K562 (cell line): Measurements from ENCODE around the gene STK24. TPM values are rescaled to one million over a fixed set of nuclear protein-coding genes. Genes with fewer than 3 reads are reported as not detected.

Source experiments
- ATAC-seq: fragments of 200-7000 bp; cut with Tn5 transposase; 3 replicates; pipeline ENCODE4 v1.9.1; 2020; ENCODE audit warnings: moderate library complexity
- BruUV-seq: library from RNA; stranded (reverse); fragments of 400-500 nt; replicated peaks from 2 replicates; lab custom pipeline; 2021; lab: Mats Ljungman, UMichigan
- CTCF ChIA-PET: fragments of 300-600 bp; formaldehyde crosslinking; extraction: SDS; loops from one replicate; lab custom pipeline; 2021; ENCODE audit warnings: low intra/inter-chr PET ratio; lab: Yijun Ruan, JAX
- POLR2A ChIA-PET: fragments of 300-600, 350-650 bp; sonication (Branson Sonifier 250); formaldehyde crosslinking; extraction: SDS; loops from one replicate; lab custom pipeline; 2021; ENCODE audit warnings: antibody characterized with exemption, inconsistent platforms; lab: Yijun Ruan, JAX
- DNase-seq, 4 experiments: peaks; one replicate each; pipeline versions ENCODE4 v3.0.0 to v3.0.0-alpha.2; 2011 to 2018; ENCODE audit warnings: low spot score in 3 of 4, mixed read lengths in 3 of 4; ENCODE audit errors: extremely low read depth in 1 of 4
- FAIRE-seq: peaks from 2 replicates; lab custom pipeline; 2011; peaks lifted over from hg19 to GRCh38; lab: Jason Lieb, UNC
- H2AFZ ChIP-seq: 2 replicates; pipeline ENCODE4 v1.6.0; 2011; ENCODE audit warnings: low read depth, low read length, control low read depth, inconsistent platforms
- H3K27ac ChIP-seq: fragments of 200-600 bp; 3 replicates; pipeline ENCODE4 v1.8.0; 2011; ENCODE audit warnings: low read depth, mild to moderate bottlenecking, control low read depth, inconsistent platforms, low read length, moderate library complexity, mixed read lengths; ENCODE audit errors: extremely low read depth
- H3K27me3 ChIP-seq, 2 experiments: fragments of 300-600 bp in 1 of 2; 2 replicates in 1 of 2; 3 replicates in 1 of 2; pipeline versions ENCODE4 v1.6.0 to v1.8.0; 2011; ENCODE audit warnings: inconsistent platforms in 2 of 2, low read length in 2 of 2, mild to moderate bottlenecking in 1 of 2, mixed read lengths in 1 of 2, moderate library complexity in 1 of 2; ENCODE audit not compliant: control insufficient read depth in 2 of 2, insufficient read depth in 2 of 2
- H3K36me3 ChIP-seq: fragments of 300-600 bp; 3 replicates; pipeline ENCODE4 v1.8.0; 2011; ENCODE audit warnings: mild to moderate bottlenecking, low read length, inconsistent platforms; ENCODE audit not compliant: control insufficient read depth, insufficient read depth
- H3K4me1 ChIP-seq, 2 experiments: fragments of 200-600 bp in 1 of 2; replicated peaks in 1 of 2; 2 replicates in 1 of 2; 3 replicates in 1 of 2; pipeline versions ENCODE4 v1.5.1 to v1.8.0; 2011; ENCODE audit warnings: inconsistent platforms in 2 of 2, low read length in 2 of 2, mild to moderate bottlenecking in 1 of 2, mixed read lengths in 1 of 2, moderate library complexity in 1 of 2; ENCODE audit not compliant: control insufficient read depth in 2 of 2, insufficient read depth in 2 of 2
- H3K4me2 ChIP-seq: 2 replicates; pipeline ENCODE4 v1.6.1; 2011; ENCODE audit warnings: low read length, control low read depth, inconsistent platforms, mixed read lengths; ENCODE audit not compliant: insufficient read depth
- H3K4me3 ChIP-seq: fragments of 200-600 bp; sonication (generic), shearing (Covaris generic); 2 replicates; pipeline ENCODE4 v1.5.1; 2016; ENCODE audit warnings: control low read depth, inconsistent platforms
- H3K79me2 ChIP-seq: fragments of 200-600 bp; 3 replicates; pipeline ENCODE4 v1.8.0; 2011; ENCODE audit warnings: low read length, inconsistent platforms; ENCODE audit not compliant: control insufficient read depth, insufficient read depth
- H3K9ac ChIP-seq, 2 experiments: 2 replicates each; pipeline versions ENCODE4 v1.6.0 to v1.6.1; 2011; ENCODE audit warnings: low read depth in 2 of 2, low read length in 2 of 2, control low read depth in 1 of 2, inconsistent platforms in 1 of 2, mild to moderate bottlenecking in 1 of 2, mixed read lengths in 1 of 2; ENCODE audit not compliant: insufficient read depth in 1 of 2
- H3K9me1 ChIP-seq: one replicate; pipeline ENCODE4 v1.6.0; 2011; ENCODE audit warnings: inconsistent platforms, mild to moderate bottlenecking, low read length, moderate library complexity; ENCODE audit not compliant: control insufficient read depth, insufficient read depth
- H3K9me3 ChIP-seq: replicated peaks from 2 replicates; pipeline ENCODE4 v1.5.1; 2011; ENCODE audit warnings: low read depth, low read length, inconsistent platforms; ENCODE audit not compliant: control insufficient read depth, insufficient read depth
- H4K20me1 ChIP-seq: replicated peaks from 2 replicates; pipeline ENCODE4 v1.6.1; 2011; ENCODE audit warnings: low read length, inconsistent platforms, mixed read lengths; ENCODE audit not compliant: control insufficient read depth, insufficient read depth
- KDM4B ChIP-seq, 2 experiments: fragments of 450-650 bp in 1 of 2; sonication (generic) in 1 of 2; IDR thresholded peaks; 2 replicates each; pipeline ENCODE4 v1.6.1; 2016 to 2017; ENCODE audit warnings: borderline replicate concordance in 2 of 2, antibody characterized with exemption in 1 of 2, low read depth in 1 of 2, mild to moderate bottlenecking in 1 of 2
- NFYB ChIP-seq: IDR thresholded peaks from 2 replicates; pipeline ENCODE4 v1.6.1; 2011; ENCODE audit warnings: mild to moderate bottlenecking, moderate library complexity; ENCODE audit not compliant: insufficient read length; ENCODE audit errors: extremely low read depth
- RCOR1 ChIP-seq, 2 experiments: IDR thresholded peaks; 2 replicates each; pipeline ENCODE4 v1.6.1; 2012; ENCODE audit warnings: low read depth in 2 of 2, low read length in 2 of 2, borderline replicate concordance in 1 of 2, improper control_type of control experiment in 1 of 2
- RFX7 ChIP-seq: fragments of 250-450 bp; sonication (Bioruptor Pico); IDR thresholded peaks from 2 replicates; pipeline ENCODE4 v1.5.1; 2021; ENCODE audit warnings: mild to moderate bottlenecking
- SOX6 ChIP-seq: fragments of 450-650 bp; IDR thresholded peaks from 2 replicates; pipeline ENCODE4 v1.6.1; 2014; ENCODE audit warnings: mild to moderate bottlenecking
- SRF ChIP-seq, 2 experiments: fragments of 250-450, 450-650 bp in 1 of 2; sonication (Bioruptor Pico) in 1 of 2; sonication (generic) in 1 of 2; formaldehyde crosslinking; IDR thresholded peaks; 2 replicates each; pipeline versions ENCODE4 v1.5.0 to v1.5.1; 2020 to 2022; ENCODE audit warnings: mild to moderate bottlenecking in 1 of 2, missing genetic modification reagents in 1 of 2
- SRSF3 ChIP-seq: fragments of 200-400 bp; formaldehyde crosslinking; IDR thresholded peaks from 2 replicates; pipeline ENCODE4 v1.6.1; 2016; ENCODE audit warnings: mild to moderate bottlenecking, low read length, moderate library complexity; ENCODE audit not compliant: insufficient read depth
- ZNF184 ChIP-seq: sonication (generic); formaldehyde crosslinking; IDR thresholded peaks from 2 replicates; pipeline ENCODE4 v1.5.0; 2020; ENCODE audit warnings: missing genetic modification reagents
- WGBS: fragments of 100-300 bp; shearing (Covaris generic); methylation state at CpG from one replicate; pipeline ENCODE4 v1.1.6; 2016; ENCODE audit warnings: low coverage, mixed read lengths; ENCODE audit not compliant: insufficient coverage; ENCODE audit errors: missing lambda C conversion rate; 5-methylcytosine and 5-hydroxymethylcytosine counted together
- in situ Hi-C: fragments of 300-500 bp; cut with MboI; formaldehyde crosslinking; loops from 4 replicates; pipeline ENCODE4 v1.15.0; 2018; ENCODE audit warnings: inconsistent platforms, mixed read lengths
- intact Hi-C: fragments of 100-400 bp; cut with micrococcal nuclease; formaldehyde crosslinking; loops from 2 replicates; pipeline ENCODE4 v1.14.2; 2022
- polyA plus RNA-seq, 8 experiments: library from polyadenylated mRNA; depleted of rRNA in 4 of 8; stranded (reverse) in 5 of 8; unstranded in 3 of 8; fragments of >200 nt; fragmentation: Nextera tagmentation in 2 of 8; fragmentation: Illumina TruSeq in 1 of 8; extraction: Ambion mirVana in 2 of 8; extraction: Trizol in 1 of 8; gene quantifications; 2 replicates each; pipeline versions ENCODE4 v1.2.1 to v1.2.3, GENCODE V29; 2011 to 2014; ENCODE audit warnings: inconsistent platforms in 1 of 8, missing spikeins in 1 of 8
- total RNA-seq, 7 experiments: library from RNA; depleted of rRNA in 6 of 7; stranded (reverse); fragments of >200 nt in 6 of 7; fragmentation: Illumina TruSeq in 2 of 7; extraction: Trizol in 2 of 7; gene quantifications; 2 replicates each; pipeline versions ENCODE4 v1.2.1 to v1.2.3, GENCODE V29; 2011 to 2021; ENCODE audit warnings: low replicate concordance in 1 of 7
- TF ChIP-seq, protein P1 (sequence below): sonication (generic); formaldehyde crosslinking; IDR thresholded peaks from 2 replicates; pipeline ENCODE4 v1.8.0; 2022; ENCODE audit warnings: mild to moderate bottlenecking, missing genetic modification reagents
- TF ChIP-seq, protein P2 (sequence below): fragments of 450-650 bp; conservative IDR thresholded peaks from 2 replicates; pipeline ENCODE4 v1.6.1; 2016; ENCODE audit warnings: missing genetic modification characterization, low read depth, mild to moderate bottlenecking, control low read depth, missing compliant biosample characterization
- TF ChIP-seq, protein P3 (sequence below): fragments of 250-450 bp; sonication (Bioruptor Pico); IDR thresholded peaks from 2 replicates; pipeline ENCODE4 v1.5.0; 2021
- TF ChIP-seq, protein P4 (sequence below): fragments of 250-450 bp; sonication (Bioruptor Pico); IDR thresholded peaks from 2 replicates; pipeline ENCODE4 v1.4.0; 2020

The STK24 gene
- total and polyA plus RNA-seq, 9 of the 15 experiments (the other 6 are each of a cell fraction or from before 2014, with no cell fraction given) = 3.8 to 78.4 (median 28.2) TPM

DNA sequence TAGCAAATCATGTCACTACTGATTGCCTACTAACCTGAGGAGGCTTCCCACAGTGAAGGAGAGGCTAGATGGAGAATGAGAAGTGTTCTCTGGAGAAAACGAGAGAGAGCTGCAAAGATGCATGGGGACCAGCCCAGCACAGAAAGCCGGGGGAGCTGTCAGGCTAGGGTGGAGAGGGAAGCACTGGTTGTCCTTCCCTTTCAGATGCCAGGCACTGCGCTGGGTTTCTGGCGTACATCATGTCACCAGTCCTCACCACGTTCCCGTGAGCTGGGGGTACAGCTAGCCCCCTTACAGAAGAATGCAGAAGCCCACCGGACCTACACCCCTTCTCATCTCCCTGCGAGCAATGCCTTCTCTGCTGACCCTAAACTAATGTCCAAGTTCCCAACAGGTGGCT lies 86.0 kb downstream of the STK24 start:
- Histone ChIP-seq H3K9me1 (peaks cover 8% of the 10 kb centered on the region), H4K20me1 (peaks cover 9% of the 10 kb centered on the region; the same call in 1 of the 2 replicates), H3K4me2 (no peak overlapping the region), H3K9ac (peak overlapping the region in 1 of 2 experiments; percentile 26; a peak in 1 of 4 replicates), H3K27ac (no peak overlapping the region), H2AFZ (no peak overlapping the region), H3K27me3 (no peaks in the 10 kb centered on the region), H3K9me3 (no peaks in the 10 kb centered on the region), H3K4me1 (peaks cover 3 to 10% of the 10 kb centered on the region in 2 experiments; a peak in 2 of 5 replicates), H3K79me2 (peaks cover 66% of the 10 kb centered on the region), H3K4me3 (no peak overlapping the region), H3K36me3 (no peaks in the 10 kb centered on the region)
- no TSS peak for BruUV-seq
- intact Hi-C loops = no loop called here
- 86% methylated on average over 8 of the region's 8 CpGs for WGBS
- POLR2A ChIA-PET = no interaction called here
- ATAC-seq (no peak), DNase-seq (no peak), FAIRE-seq (no peak)
- in situ Hi-C loops = no loop called here
- CTCF ChIA-PET = no interaction called here
- TF ChIP-seq RFX7 (no peak), SRSF3 (no peak), SRF (CRISPR knock-in tag; IDR thresholded peaks at IDR 0.05) (no peak), KDM4B (IDR thresholded peaks at IDR 0.05; ENCODE audit: borderline replicate concordance in 2 of 2, low read depth in 1 of 2) (no peak), RCOR1 (IDR thresholded peaks at IDR 0.05; ENCODE audit: borderline replicate concordance in 1 of 2, low read depth in 2 of 2, low read length in 2 of 2) (no peak), NFYB (no peak), ZNF184 (CRISPR knock-in tag) (no peak), SOX6 (no peak)
- TF ChIP-seq, protein P1, sequence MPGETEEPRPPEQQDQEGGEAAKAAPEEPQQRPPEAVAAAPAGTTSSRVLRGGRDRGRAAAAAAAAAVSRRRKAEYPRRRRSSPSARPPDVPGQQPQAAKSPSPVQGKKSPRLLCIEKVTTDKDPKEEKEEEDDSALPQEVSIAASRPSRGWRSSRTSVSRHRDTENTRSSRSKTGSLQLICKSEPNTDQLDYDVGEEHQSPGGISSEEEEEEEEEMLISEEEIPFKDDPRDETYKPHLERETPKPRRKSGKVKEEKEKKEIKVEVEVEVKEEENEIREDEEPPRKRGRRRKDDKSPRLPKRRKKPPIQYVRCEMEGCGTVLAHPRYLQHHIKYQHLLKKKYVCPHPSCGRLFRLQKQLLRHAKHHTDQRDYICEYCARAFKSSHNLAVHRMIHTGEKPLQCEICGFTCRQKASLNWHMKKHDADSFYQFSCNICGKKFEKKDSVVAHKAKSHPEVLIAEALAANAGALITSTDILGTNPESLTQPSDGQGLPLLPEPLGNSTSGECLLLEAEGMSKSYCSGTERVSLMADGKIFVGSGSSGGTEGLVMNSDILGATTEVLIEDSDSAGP = no peak
- TF ChIP-seq, protein P2, sequence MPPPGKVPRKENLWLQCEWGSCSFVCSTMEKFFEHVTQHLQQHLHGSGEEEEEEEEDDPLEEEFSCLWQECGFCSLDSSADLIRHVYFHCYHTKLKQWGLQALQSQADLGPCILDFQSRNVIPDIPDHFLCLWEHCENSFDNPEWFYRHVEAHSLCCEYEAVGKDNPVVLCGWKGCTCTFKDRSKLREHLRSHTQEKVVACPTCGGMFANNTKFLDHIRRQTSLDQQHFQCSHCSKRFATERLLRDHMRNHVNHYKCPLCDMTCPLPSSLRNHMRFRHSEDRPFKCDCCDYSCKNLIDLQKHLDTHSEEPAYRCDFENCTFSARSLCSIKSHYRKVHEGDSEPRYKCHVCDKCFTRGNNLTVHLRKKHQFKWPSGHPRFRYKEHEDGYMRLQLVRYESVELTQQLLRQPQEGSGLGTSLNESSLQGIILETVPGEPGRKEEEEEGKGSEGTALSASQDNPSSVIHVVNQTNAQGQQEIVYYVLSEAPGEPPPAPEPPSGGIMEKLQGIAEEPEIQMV (tag) = no peak
- TF ChIP-seq, protein P3, sequence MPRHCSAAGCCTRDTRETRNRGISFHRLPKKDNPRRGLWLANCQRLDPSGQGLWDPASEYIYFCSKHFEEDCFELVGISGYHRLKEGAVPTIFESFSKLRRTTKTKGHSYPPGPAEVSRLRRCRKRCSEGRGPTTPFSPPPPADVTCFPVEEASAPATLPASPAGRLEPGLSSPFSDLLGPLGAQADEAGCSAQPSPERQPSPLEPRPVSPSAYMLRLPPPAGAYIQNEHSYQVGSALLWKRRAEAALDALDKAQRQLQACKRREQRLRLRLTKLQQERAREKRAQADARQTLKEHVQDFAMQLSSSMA (CRISPR knock-in tag) = no peak
- TF ChIP-seq, protein P4, sequence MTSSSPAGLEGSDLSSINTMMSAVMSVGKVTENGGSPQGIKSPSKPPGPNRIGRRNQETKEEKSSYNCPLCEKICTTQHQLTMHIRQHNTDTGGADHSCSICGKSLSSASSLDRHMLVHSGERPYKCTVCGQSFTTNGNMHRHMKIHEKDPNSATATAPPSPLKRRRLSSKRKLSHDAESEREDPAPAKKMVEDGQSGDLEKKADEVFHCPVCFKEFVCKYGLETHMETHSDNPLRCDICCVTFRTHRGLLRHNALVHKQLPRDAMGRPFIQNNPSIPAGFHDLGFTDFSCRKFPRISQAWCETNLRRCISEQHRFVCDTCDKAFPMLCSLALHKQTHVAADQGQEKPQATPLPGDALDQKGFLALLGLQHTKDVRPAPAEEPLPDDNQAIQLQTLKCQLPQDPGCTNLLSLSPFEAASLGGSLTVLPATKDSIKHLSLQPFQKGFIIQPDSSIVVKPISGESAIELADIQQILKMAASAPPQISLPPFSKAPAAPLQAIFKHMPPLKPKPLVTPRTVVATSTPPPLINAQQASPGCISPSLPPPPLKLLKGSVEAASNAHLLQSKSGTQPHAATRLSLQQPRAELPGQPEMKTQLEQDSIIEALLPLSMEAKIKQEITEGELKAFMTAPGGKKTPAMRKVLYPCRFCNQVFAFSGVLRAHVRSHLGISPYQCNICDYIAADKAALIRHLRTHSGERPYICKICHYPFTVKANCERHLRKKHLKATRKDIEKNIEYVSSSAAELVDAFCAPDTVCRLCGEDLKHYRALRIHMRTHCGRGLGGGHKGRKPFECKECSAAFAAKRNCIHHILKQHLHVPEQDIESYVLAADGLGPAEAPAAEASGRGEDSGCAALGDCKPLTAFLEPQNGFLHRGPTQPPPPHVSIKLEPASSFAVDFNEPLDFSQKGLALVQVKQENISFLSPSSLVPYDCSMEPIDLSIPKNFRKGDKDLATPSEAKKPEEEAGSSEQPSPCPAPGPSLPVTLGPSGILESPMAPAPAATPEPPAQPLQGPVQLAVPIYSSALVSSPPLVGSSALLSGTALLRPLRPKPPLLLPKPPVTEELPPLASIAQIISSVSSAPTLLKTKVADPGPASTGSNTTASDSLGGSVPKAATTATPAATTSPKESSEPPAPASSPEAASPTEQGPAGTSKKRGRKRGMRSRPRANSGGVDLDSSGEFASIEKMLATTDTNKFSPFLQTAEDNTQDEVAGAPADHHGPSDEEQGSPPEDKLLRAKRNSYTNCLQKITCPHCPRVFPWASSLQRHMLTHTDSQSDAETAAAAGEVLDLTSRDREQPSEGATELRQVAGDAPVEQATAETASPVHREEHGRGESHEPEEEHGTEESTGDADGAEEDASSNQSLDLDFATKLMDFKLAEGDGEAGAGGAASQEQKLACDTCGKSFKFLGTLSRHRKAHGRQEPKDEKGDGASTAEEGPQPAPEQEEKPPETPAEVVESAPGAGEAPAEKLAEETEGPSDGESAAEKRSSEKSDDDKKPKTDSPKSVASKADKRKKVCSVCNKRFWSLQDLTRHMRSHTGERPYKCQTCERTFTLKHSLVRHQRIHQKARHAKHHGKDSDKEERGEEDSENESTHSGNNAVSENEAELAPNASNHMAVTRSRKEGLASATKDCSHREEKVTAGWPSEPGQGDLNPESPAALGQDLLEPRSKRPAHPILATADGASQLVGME (CRISPR knock-in tag) = no peak
